PC-3 (cell line): ENCODE data around the gene NECAB2. TPM values are rescaled to one million over a fixed set of nuclear protein-coding genes. Genes with fewer than 3 reads are reported as not detected.
"Not testable (repeated sequence)": the region's sequence is repeated elsewhere in the genome, so short reads cannot be mapped to it uniquely, and the experiment has no call there.

Experiments used
- ATAC-seq: fragments of 200-7000 bp; cut with Tn5 transposase; 2 replicates; pipeline ENCODE4 v1.9.1; 2020; ENCODE audit warnings: mild to moderate bottlenecking, moderate library complexity
- BruUV-seq: library from RNA; stranded (reverse); fragments of 400-500 nt; replicated peaks from 2 replicates; lab custom pipeline; 2021; lab: Mats Ljungman, UMichigan
- CTCF ChIA-PET: fragments of 300-600 bp; sonication (Branson Sonifier 250); formaldehyde crosslinking; loops from one replicate; lab custom pipeline; 2022; ENCODE audit warnings: antibody characterized with exemption; lab: Charles Lee
- POLR2A ChIA-PET: fragments of 300-600 bp; sonication (Branson Sonifier 250); formaldehyde crosslinking; loops from one replicate; lab custom pipeline; 2022; ENCODE audit warnings: antibody characterized with exemption; ENCODE audit not compliant: unreplicated experiment; lab: Charles Lee
- DNase-seq: peaks from one replicate; pipeline ENCODE4 v3.0.0-alpha.2; 2015
- H2AFZ ChIP-seq: fragments of 300-600 bp; sonication (generic); 2 replicates; pipeline ENCODE4 v1.6.0; 2016; ENCODE audit warnings: antibody characterized with exemption, low read length
- H3F3A ChIP-seq: fragments of 300-600 bp; sonication (generic); one replicate; pipeline ENCODE4 v1.6.0; 2017; ENCODE audit warnings: antibody characterized with exemption, low read length, control low read depth, mild to moderate bottlenecking; ENCODE audit not compliant: unreplicated experiment
- H3K27ac ChIP-seq: fragments of 300-600 bp; sonication (generic); 2 replicates; pipeline ENCODE4 v1.5.1; 2016; ENCODE audit warnings: mild to moderate bottlenecking, low read length
- H3K27me3 ChIP-seq: fragments of 300-600 bp; sonication (generic); 2 replicates; pipeline ENCODE4 v1.6.1; 2016; ENCODE audit warnings: low read length, mixed read lengths
- H3K36me3 ChIP-seq: fragments of 300-600 bp; sonication (generic); 2 replicates; pipeline ENCODE4 v1.6.1; 2016; ENCODE audit warnings: low read depth, mixed run types, low read length, mixed read lengths
- H3K4me1 ChIP-seq: fragments of 300-600 bp; sonication (generic); 2 replicates; pipeline ENCODE4 v1.5.1; 2016; ENCODE audit warnings: low read length; ENCODE audit not compliant: insufficient read depth
- H3K4me2 ChIP-seq: fragments of 300-600 bp; sonication (generic); 2 replicates; pipeline ENCODE4 v1.6.0; 2016; ENCODE audit warnings: low read length
- H3K4me3 ChIP-seq: fragments of 300-600 bp; sonication (generic); 2 replicates; pipeline ENCODE4 v1.5.1; 2016; ENCODE audit warnings: mild to moderate bottlenecking, low read length, mixed read lengths
- H3K79me2 ChIP-seq: fragments of 300-600 bp; sonication (generic); 2 replicates; pipeline ENCODE4 v1.6.1; 2017; ENCODE audit warnings: low read length, mixed read lengths
- H3K9ac ChIP-seq: fragments of 300-600 bp; sonication (generic); 2 replicates; pipeline ENCODE4 v1.6.0; 2016; ENCODE audit warnings: mild to moderate bottlenecking, low read length
- H3K9me2 ChIP-seq: fragments of 300-600 bp; sonication (generic); replicated peaks from 2 replicates; pipeline ENCODE4 v1.6.1; 2016; ENCODE audit warnings: mixed run types, low read length, mixed read lengths
- H3K9me3 ChIP-seq: fragments of 300-600 bp; sonication (generic); 2 replicates; pipeline ENCODE4 v1.6.1; 2016; ENCODE audit warnings: low read length, mixed read lengths
- H4K20me1 ChIP-seq: fragments of 300-600 bp; sonication (generic); 2 replicates; pipeline ENCODE4 v1.6.1; 2016; ENCODE audit warnings: low read length, mixed read lengths
- EZH2 ChIP-seq: fragments of 300-600 bp; sonication (generic); IDR thresholded peaks from one replicate; pipeline ENCODE4 v1.6.1; 2017; ENCODE audit warnings: antibody characterized with exemption, mild to moderate bottlenecking, low read length; ENCODE audit not compliant: unreplicated experiment
- EZH2phosphoT487 ChIP-seq: fragments of 300-600 bp; sonication (generic); IDR thresholded peaks from 2 replicates; pipeline ENCODE4 v1.6.1; 2018; ENCODE audit warnings: mild to moderate bottlenecking, antibody characterized with exemption, low read length, borderline replicate concordance
- intact Hi-C: fragments of 100-400 bp; cut with micrococcal nuclease; formaldehyde crosslinking; loops from 2 replicates; pipeline ENCODE4 v1.9.0; 2023
- total RNA-seq: library from RNA; depleted of rRNA; stranded (reverse); fragments of >200 nt; gene quantifications from 2 replicates; pipeline ENCODE4 v1.2.3, GENCODE V29; 2014
- TF ChIP-seq, protein P1 (sequence below): fragments of 300-600 bp; sonication (generic); conservative IDR thresholded peaks from 2 replicates; pipeline ENCODE4 v1.5.1; 2017; ENCODE audit warnings: antibody characterized with exemption, low read depth, mild to moderate bottlenecking, low read length

NECAB2 gene
- total RNA-seq, 1 experiment from 2014 or later, result 0.22 TPM

DNA sequence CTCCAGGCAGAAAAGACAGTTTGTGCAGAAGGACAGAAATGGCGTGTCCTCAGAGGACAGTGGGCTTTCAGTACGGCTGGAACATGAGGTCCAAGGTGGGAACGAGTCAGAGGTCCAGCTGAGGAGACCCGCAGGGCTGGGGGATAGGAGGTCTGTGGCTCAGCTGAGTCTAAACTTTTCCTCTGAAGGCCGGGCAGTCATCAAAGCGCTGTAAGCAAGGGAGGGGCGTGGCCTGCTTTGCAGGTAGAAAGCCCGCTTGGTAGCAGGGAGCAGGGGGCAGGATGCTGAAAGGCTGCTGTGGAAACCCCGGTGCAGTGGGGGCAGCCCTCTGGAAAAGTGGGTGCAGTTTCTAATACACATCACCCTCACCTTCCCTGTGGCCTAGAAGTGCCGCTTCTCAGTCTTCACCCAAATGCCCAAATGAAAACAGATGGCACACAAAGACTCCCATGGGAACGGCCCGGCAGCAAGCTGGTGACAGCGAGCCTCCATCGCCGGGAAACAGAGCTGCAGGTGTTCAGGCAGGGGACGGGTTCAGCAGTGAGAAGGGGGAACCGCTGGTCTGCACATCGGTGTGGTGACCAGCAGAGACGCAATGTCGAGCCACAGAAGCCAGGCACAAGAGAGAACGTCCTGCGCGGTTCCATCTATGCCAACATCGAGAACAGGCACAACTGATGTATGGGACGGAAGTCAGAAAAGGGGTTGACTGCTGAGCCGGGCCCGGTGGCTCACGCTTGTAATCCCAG is 27.2 kb upstream of the NECAB2 start:
- H3K27ac ChIP-seq, result no peak overlapping the region
- H3K4me1 ChIP-seq, result no peaks in the 10 kb centered on the region
- H3K4me2 ChIP-seq, result no peak overlapping the region
- no peak overlapping the region for H2AFZ ChIP-seq
- H3K9ac ChIP-seq, result no peak overlapping the region
- no peak for DNase-seq
- no peaks in the 10 kb centered on the region for H3K27me3 ChIP-seq
- no peaks in the 10 kb centered on the region for H3K79me2 ChIP-seq
- H4K20me1 ChIP-seq, result no peaks in the 10 kb centered on the region
- intact Hi-C loops, result no loop called here
- no peaks in the 10 kb centered on the region for H3K9me3 ChIP-seq
- H3K36me3 ChIP-seq, result no peaks in the 10 kb centered on the region
- no peaks in the 10 kb centered on the region for H3F3A ChIP-seq
- no peaks in the 10 kb centered on the region for H3K9me2 ChIP-seq
- TF ChIP-seq EZH2phosphoT487 (no peak), EZH2 (no peak)
- TF ChIP-seq, protein P1, sequence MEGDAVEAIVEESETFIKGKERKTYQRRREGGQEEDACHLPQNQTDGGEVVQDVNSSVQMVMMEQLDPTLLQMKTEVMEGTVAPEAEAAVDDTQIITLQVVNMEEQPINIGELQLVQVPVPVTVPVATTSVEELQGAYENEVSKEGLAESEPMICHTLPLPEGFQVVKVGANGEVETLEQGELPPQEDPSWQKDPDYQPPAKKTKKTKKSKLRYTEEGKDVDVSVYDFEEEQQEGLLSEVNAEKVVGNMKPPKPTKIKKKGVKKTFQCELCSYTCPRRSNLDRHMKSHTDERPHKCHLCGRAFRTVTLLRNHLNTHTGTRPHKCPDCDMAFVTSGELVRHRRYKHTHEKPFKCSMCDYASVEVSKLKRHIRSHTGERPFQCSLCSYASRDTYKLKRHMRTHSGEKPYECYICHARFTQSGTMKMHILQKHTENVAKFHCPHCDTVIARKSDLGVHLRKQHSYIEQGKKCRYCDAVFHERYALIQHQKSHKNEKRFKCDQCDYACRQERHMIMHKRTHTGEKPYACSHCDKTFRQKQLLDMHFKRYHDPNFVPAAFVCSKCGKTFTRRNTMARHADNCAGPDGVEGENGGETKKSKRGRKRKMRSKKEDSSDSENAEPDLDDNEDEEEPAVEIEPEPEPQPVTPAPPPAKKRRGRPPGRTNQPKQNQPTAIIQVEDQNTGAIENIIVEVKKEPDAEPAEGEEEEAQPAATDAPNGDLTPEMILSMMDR, result no peak
- no peak for ATAC-seq
- CTCF ChIA-PET, result no interaction called here
- no TSS peak for BruUV-seq
- no peak overlapping the region for H3K4me3 ChIP-seq
- POLR2A ChIA-PET, result no interaction called here

DNA sequence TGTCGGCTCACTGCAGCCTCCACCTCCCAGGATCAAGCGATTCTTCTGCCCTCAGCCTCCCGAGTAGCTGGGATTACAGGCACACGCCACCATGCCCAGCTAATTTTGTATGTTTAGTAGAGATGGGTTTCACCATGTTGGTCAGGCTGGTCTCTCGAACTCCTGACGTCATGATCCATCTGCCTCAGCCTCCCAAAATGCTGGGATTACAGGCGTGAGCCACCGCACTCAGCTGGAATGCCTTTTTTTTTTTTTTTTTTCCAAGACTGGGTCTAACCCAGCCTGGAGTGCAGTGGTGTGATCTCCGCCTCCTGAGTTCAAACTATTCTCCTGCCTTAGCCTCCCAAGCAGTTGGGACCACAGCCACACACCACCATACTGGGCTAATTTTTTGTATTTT is 26.5 kb upstream of the NECAB2 start:
- H3K27ac ChIP-seq, H3K4me3 ChIP-seq, H3K9ac ChIP-seq, H3F3A ChIP-seq, H3K9me2 ChIP-seq, POLR2A ChIA-PET, H3K36me3 ChIP-seq, intact Hi-C loops, H2AFZ ChIP-seq, CTCF ChIA-PET, BruUV-seq, H3K4me1 ChIP-seq, H3K79me2 ChIP-seq, H3K27me3 ChIP-seq, DNase-seq, ATAC-seq, H3K9me3 ChIP-seq, H4K20me1 ChIP-seq, H3K4me2 ChIP-seq: not testable (repeated sequence)

DNA sequence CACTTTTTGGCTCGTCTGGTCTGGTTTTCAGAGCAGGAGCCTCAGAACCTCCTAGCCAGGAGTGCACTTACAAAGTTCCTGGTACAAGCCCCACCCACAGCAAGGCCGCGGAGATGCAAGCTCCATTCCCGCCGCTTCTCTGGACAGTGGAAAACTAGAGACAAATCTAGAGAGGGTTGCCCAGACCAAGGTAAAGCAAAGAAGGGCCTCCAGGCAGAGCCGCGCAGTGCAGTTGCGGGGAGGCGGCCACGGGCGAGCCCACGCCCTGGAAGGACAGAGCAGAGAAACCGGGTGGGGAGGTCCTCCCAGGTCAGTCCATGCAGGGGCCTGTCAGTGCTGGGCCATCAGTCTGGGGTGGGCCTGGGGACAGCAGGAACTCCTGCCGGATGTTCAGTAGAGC is 26.0 kb upstream of the NECAB2 start:
- no peaks in the 10 kb centered on the region for H3K9me3 ChIP-seq
- POLR2A ChIA-PET, result no interaction called here

More for the DNA sequence above, 26.0 kb upstream of the NECAB2 start:
- no peaks in the 10 kb centered on the region for H3K27me3 ChIP-seq
- BruUV-seq, result no TSS peak
- CTCF ChIA-PET, result no interaction called here
- H3F3A ChIP-seq, result no peaks in the 10 kb centered on the region
- TF ChIP-seq EZH2, result no peak
- TF ChIP-seq EZH2phosphoT487, result no peak
- TF ChIP-seq, protein P1, result no peak
- DNase-seq (no peak), ATAC-seq (no peak)
- H3K36me3 ChIP-seq, result no peaks in the 10 kb centered on the region
- H3K9ac ChIP-seq, result no peak overlapping the region
- H2AFZ ChIP-seq, result no peak overlapping the region
- no peaks in the 10 kb centered on the region for H3K79me2 ChIP-seq
- H3K4me2 ChIP-seq, result no peak overlapping the region
- H4K20me1 ChIP-seq, result no peaks in the 10 kb centered on the region
- intact Hi-C loops, result no loop called here
- H3K4me3 ChIP-seq, result no peak overlapping the region
- H3K27ac ChIP-seq, result no peak overlapping the region
- H3K4me1 ChIP-seq, result no peaks in the 10 kb centered on the region
- H3K9me2 ChIP-seq, result no peaks in the 10 kb centered on the region
